NCI-H524 (cell line): Measurements from ENCODE around the gene POLR1D.

Experiments used
- DNase-seq, 2 experiments: peaks; one replicate each; lab custom pipeline; 2025; lab: John Stamatoyannopoulos, UW

Gene POLR1D

DNA sequence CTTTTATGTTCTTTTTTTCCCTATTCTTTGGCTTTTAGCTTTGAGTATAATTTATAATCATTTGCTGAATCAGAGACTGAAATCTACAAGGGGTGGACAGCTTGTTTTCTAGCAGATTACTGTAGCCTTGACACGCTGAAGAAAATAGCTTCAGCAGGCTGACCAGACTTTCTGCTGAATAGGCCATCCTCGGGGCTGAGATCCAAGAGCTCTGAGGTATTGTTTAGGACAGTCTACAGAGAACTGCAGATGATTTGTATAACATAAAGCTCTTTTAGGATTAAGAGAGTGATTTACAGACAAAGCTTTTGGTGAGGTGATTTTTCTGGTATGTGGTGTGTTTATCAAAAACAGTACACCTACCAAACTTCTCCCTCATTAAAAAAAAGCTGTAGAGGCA lies 16.8 kb downstream of the POLR1D start:
- no peak for DNase-seq

GRCh38 chr13:27639186-27639585 lies 17.5 kb downstream of the POLR1D start:
- DNase-seq: no peak

DNA sequence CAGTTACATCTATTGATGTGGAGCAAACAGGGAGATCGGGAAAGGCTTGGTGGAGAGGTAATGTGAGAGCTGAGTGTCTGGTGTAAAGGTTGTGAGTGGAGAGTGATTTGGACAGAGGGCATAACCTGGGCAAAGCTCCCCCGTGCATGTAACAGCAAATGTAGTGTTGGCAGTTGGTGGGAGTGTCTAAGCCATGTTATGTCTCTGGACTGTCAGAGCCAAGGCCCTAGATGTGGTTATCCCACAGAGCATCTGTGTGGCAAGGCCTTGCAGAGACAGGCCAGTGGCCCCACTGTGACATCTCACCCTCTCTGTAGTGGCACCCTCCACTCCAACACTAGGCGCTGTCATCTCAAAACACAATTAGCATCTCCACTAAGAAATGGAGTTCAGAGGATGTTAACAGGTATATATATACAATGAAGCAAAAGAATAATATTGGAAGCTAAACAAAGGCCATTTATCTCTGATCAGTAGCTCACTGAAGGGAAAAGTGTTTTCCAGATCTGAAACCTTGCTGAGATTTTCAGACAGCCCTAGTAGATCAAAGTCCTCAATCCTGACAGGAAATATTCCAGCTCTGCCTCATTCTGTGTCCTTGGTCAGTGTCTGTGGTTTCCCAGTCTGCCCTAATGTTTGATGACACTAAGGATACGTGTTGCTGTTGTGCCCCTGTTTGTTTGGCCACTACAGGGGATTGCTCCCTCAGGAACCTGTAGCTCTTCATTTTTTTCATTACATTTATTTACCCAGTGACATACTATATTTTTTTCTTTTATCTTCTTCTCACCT lies 20.2 kb downstream of the POLR1D start:
- DNase-seq: no peak

DNA sequence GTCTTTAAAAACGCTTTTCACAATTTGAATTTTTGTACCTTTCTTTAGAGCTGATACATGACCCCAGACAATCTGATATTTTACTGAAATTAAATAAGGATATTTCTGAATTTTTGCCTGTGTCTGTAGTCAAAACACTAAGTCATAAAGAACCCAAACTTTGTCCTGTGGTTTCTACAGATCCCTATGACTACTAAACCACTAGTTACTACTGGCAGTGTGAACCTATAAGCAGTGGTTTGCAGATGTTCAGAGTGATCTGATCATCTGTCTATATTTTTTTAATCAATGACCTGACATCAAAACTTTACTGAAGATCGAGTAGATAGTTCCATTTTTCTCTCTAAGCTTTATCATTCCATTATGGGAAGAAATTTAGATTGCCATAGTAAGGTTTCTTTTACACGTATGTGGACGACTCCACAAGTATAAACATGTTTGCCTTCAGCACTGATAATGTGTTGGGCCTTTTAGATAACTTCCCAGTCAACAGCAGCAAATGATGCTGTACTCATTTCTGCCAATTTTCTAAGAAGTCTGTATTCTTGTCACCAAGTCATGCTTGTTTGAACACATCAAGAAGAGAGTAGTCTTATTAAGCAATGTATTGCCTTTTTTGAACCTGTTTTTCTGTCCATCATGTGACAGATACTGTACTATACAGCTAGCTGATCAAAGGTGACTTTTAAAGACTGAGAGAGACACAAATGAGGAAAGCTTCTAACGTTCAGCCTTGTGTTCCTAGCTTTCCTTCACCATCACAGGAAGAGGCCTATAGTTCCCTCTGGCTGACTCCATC lies 21.8 kb downstream of the POLR1D start:
- no peak for DNase-seq

DNA sequence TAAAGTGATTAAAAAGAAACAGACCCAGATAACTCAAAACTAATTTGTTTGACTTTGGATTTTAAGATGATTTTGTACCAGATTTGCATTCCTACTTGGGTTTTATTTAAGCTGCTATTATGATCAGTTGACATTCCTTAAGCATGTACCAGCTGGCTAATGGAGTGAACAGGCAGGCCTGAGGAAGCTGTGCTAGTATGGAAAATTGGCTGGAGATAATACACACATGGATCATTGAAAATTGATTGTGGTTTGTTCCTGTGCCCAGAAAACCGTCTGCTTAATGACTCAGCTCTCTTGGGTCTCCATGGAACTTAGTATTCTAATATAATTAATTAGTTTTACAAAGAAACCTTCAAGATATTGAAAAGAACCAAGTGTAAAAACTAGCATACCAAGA lies 22.6 kb downstream of the POLR1D start:
- DNase-seq: peak in 1 of 2 experiments; percentile 59

DNA sequence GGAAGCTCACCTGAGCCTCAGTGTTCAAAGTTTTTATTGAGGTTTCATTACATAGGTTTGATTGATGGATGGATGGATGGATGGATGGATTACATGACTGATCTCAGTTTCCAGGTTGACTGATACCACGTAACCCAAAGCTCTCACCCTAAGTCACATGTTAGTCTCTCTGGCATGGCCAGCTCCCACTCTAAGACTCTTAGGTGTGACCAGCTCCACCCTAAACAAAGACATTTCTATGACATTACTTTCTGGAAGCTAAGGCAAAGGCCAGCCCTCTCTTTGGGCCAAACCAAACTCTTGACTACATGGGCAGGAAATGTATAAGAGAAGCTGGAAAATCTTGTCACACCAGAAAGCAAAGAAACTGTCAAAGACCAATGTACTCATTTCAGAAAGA lies 28.6 kb downstream of the POLR1D start:
- no peak for DNase-seq

- no peak for DNase-seq
These were observed 32.4 kb downstream of the POLR1D start for GRCh38 chr13:27654059-27654458.

DNA sequence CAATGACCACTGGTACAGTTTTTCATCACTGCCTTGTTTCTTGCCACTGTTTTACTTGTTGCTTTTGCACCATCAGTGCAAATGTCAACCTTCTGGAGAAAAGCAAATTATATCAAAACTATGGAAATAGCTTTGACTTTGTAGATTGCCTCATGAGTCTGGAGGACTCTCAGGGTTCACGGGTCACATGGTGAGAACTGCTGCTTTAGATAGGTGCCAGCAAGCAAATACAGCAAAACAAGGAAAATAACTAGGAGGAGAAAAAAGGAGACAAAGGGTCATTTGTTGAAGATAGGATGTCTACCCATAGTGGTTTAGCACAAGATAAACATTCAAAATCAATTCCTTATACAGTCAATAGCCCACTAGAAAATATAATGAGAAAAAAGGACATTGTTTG lies 33.1 kb downstream of the POLR1D start:
- no peak for DNase-seq

- DNase-seq: no peak
These were observed 36.0 kb downstream of the POLR1D start for GRCh38 chr13:27657724-27658123.

GRCh38 chr13:27658546-27658945 lies 36.9 kb downstream of the POLR1D start:
- DNase-seq: no peak

- DNase-seq: peak; percentile 20 to 59
These were observed 37.6 kb downstream of the POLR1D start for GRCh38 chr13:27659145-27659865.

DNA sequence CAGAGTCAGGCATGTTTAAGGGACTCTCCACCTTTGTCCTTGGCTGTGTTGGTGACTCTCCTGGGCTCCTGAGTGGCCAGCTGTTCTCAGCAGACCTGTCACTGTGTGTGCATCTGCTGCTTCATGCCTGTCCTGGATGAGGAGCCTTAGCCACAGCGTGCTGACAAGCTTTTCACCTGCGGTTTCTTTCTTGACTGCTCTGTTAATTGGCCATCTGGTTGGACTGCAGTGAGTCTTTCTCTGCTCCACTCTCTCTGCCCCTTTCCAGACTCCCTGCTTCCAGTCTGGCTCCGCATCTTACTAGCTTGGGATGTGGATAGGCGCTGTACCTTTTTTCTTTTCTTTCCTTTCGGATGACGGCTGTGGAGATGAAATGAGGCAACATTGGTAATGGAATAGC lies 38.8 kb downstream of the POLR1D start:
- DNase-seq: peak; percentile 96 to 98

DNA sequence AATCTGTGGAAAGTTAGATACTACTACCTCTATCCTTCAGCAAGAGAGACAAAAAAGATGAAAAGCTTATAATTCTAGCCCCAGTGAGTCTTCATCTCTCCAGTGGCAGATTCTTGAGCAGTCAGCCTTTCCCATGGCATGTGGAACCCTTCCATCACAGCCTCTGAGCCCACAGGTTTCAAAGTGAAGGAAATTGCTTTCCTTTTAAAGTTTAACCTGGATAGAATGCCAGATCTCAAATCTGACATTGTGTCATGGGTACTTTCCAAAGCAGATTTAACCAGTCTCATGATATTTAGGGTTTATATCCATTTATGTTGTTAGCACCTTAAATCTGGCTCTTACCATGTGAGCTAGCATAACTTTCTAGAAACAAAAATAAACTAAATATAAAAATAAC lies 39.3 kb downstream of the POLR1D start:
- DNase-seq: no peak

DNA sequence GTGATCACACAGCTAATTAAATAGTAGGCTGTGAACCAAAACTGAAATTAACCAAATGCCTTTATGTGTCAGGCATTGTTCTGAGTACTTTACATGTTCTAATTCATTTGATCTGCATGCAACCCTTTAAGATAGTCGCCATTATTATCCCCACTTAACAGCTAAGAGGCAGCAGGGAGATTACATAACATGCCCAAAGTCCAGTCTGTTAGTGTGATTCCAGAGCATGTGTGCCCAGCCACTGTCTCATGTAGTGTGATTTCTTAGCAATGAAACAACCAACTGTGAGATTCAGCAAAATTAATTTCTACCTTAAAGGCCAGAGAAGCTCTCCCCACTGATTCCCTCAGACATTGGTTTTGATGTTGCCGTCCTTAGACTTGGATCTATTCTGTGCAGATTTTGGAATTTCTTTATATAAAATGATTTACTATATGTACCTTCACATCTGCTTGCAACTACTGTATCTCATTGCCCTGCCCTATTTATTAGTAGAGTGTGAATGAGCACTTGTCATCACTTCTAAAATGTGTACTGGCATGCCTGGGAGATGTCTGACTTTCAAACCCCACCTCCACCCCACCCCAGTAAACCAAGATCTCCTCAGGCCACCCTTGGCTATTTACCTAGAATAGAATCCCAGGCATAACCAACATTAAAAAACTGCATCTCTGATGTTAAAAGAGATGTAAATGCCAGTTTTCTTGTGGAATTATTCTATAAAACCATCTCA lies 41.2 kb downstream of the POLR1D start:
- DNase-seq: peak; percentile 57 to 73

GRCh38 chr13:27663947-27664346 lies 42.3 kb downstream of the POLR1D start:
- DNase-seq: no peak

- DNase-seq: peak in 1 of 2 experiments; percentile 18
These were observed 43.6 kb downstream of the POLR1D start for GRCh38 chr13:27665333-27665732.

DNA sequence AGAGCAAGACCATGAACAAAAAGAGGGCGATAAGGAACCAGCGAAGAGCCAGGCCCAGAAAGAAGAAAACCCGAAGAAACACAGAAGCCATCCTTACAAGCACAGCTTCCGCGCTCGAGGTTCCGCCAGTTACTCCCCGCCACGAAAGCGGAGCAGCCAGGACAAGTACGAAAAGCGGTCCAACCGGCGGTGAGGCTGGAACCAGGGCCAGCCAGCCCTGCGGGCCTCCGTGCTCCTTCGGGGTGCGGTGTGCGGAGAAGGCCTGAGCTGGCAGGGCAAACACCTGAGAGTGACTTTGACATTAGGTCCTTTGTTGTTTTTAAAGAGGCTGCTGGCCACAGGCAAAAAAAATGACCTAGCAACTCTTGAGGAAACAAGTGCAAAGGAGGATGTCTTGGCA lies 44.1 kb downstream of the POLR1D start:
- DNase-seq: no peak

- no peak for DNase-seq
These were observed 45.3 kb downstream of the POLR1D start for GRCh38 chr13:27666951-27667350.

DNA sequence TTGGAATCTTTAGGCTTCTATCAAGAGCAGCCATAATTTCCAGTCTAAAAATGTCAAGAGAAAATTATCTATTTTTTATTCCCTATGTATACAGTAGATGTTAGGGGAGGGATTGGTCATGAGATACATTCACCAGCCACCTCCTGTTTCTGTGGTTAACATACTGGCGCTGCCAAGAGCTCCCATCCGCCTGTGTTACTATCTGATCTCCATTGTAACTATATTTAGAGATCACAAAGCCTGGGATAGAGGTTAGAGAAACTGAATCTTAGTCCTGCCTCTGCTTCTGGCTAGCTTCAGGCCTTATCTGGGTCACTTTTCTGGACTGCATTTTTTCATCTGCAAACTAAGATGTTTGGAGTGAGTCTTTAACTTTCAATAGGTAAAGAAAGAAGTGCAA lies 46.3 kb downstream of the POLR1D start:
- no peak for DNase-seq

GRCh38 chr13:27670861-27671260 lies 49.2 kb downstream of the POLR1D start:
- no peak for DNase-seq

GRCh38 chr13:27672025-27672424 lies 50.3 kb downstream of the POLR1D start:
- no peak for DNase-seq
